MCF 10A (cell line): ENCODE results near the gene ZNF747. TPM values are rescaled to one million over a fixed set of nuclear protein-coding genes. Genes with fewer than 3 reads are reported as not detected.

Experiments
- Bru-seq: library from RNA; stranded (reverse); fragments of 400-500 nt; gene quantifications from one replicate; lab custom pipeline; 2021; lab: Mats Ljungman, UMichigan
- BruChase-seq, 2 experiments: library from RNA; stranded (reverse); fragments of 400-500 nt; gene quantifications; one replicate each; lab custom pipeline; 2021; lab: Mats Ljungman, UMichigan
- BruUV-seq: library from RNA; stranded (reverse); fragments of 400-500 nt; replicated peaks from 2 replicates; lab custom pipeline; 2021; lab: Mats Ljungman, UMichigan
- CTCF ChIA-PET: fragments of 300-600 bp; sonication (Branson Sonifier 250); formaldehyde crosslinking; extraction: SDS; loops from one replicate; lab custom pipeline; 2021; ENCODE audit warnings: antibody characterized with exemption, inconsistent platforms; lab: Yijun Ruan, JAX
- POLR2A ChIA-PET: fragments of 300-600, 350-650 bp; sonication (Branson Sonifier 250); formaldehyde crosslinking; extraction: SDS; loops from one replicate; lab custom pipeline; 2020; ENCODE audit warnings: antibody characterized with exemption, inconsistent platforms; lab: Yijun Ruan, JAX
- DNase-seq: peaks from one replicate; pipeline ENCODE4 v3.0.0-alpha.2; 2018; ENCODE audit not compliant: unreplicated experiment
- H3K27ac Mint-ChIP-seq: one replicate; pipeline ENCODE4 v1.8.0; 2022; ENCODE audit warnings: mild to moderate bottlenecking, low read depth, mixed read lengths; ENCODE audit not compliant: unreplicated experiment
- H3K27me3 Mint-ChIP-seq: one replicate; pipeline ENCODE4 v1.8.0; 2022; ENCODE audit warnings: mixed read lengths; ENCODE audit not compliant: insufficient read depth, unreplicated experiment
- H3K36me3 Mint-ChIP-seq: one replicate; pipeline ENCODE4 v1.8.0; 2022; ENCODE audit warnings: mild to moderate bottlenecking, moderate library complexity, mixed read lengths; ENCODE audit not compliant: insufficient read depth, unreplicated experiment
- H3K4me1 Mint-ChIP-seq: one replicate; pipeline ENCODE4 v1.8.0; 2022; ENCODE audit warnings: mixed read lengths; ENCODE audit not compliant: insufficient read depth, unreplicated experiment
- H3K4me3 Mint-ChIP-seq: one replicate; pipeline ENCODE4 v1.8.0; 2022; ENCODE audit warnings: mild to moderate bottlenecking, moderate library complexity, mixed read lengths; ENCODE audit not compliant: unreplicated experiment
- H3K9me3 Mint-ChIP-seq: one replicate; pipeline ENCODE4 v1.8.0; 2022; ENCODE audit warnings: mixed read lengths; ENCODE audit not compliant: unreplicated experiment
- intact Hi-C: fragments of 100-400 bp; cut with micrococcal nuclease; formaldehyde crosslinking; loops from 2 replicates; pipeline ENCODE4 v1.14.1; 2022
- long read RNA-seq: library from polyadenylated mRNA; stranded (forward); transcript quantifications from one replicate; pipeline ENCODE4 v2.0.0, GENCODE V29; 2022
- total RNA-seq: library from RNA; stranded (reverse); gene quantifications from 2 replicates; pipeline ENCODE4 v1.2.3, GENCODE V29; 2022
- TF ChIP-seq, protein P1 (sequence below): fragments of 200-600 bp; IDR thresholded peaks from one replicate; pipeline ENCODE4 v1.8.0; 2022; ENCODE audit warnings: antibody characterized with exemption, mild to moderate bottlenecking; ENCODE audit not compliant: unreplicated experiment

ZNF747 gene
- total RNA-seq (13.7 TPM in 2 replicates), Bru-seq, nascent RNA (percentile 75 among the genes with signal in this experiment), BruChase-seq, experiment 1, labeled RNA remaining after a 6-hour chase (percentile 84 among the genes with signal in this experiment), BruChase-seq, experiment 2, labeled RNA remaining after a 2-hour chase (percentile 88 among the genes with signal in this experiment)
- long read RNA-seq, transcript ZNF747-203 (3 exons, 1,511 nt): major isoform, 10 of 29 reads
- long read RNA-seq, transcript ZNF747-201 (2 exons, 3,936 nt): minor isoform, 8 of 29 reads
- long read RNA-seq, transcript ZNF747-202 (2 exons, 3,504 nt): minor isoform, 6 of 29 reads
- long read RNA-seq, partial matches to known transcripts: 0 of 29 reads
- long read RNA-seq, other reads (novel, unspliced or antisense): 5 of 29 reads

- Mint-ChIP-seq H3K36me3 (peaks cover 28% of the 10 kb centered on the region), H3K27ac (peak within 1 kb of the TSS; percentile 95), H3K4me3 (peak within 1 kb of the TSS; percentile 91), H3K27me3 (no peaks in the 10 kb centered on the region), H3K4me1 (peaks cover 6% of the 10 kb centered on the region), H3K9me3 (no peaks in the 10 kb centered on the region)
- CTCF ChIA-PET: interaction anchor here (0.6 to 3.4 kb wide), 14 partner anchors 9 to 366 kb away, joined by 3 to 28 read pairs (median 6); partner anchors contain the start of genes DCTPP1 and ZNF764
- DNase-seq: peak; percentile 86
- TSS peak; percentile 42 for BruUV-seq
- TF ChIP-seq, protein P1, sequence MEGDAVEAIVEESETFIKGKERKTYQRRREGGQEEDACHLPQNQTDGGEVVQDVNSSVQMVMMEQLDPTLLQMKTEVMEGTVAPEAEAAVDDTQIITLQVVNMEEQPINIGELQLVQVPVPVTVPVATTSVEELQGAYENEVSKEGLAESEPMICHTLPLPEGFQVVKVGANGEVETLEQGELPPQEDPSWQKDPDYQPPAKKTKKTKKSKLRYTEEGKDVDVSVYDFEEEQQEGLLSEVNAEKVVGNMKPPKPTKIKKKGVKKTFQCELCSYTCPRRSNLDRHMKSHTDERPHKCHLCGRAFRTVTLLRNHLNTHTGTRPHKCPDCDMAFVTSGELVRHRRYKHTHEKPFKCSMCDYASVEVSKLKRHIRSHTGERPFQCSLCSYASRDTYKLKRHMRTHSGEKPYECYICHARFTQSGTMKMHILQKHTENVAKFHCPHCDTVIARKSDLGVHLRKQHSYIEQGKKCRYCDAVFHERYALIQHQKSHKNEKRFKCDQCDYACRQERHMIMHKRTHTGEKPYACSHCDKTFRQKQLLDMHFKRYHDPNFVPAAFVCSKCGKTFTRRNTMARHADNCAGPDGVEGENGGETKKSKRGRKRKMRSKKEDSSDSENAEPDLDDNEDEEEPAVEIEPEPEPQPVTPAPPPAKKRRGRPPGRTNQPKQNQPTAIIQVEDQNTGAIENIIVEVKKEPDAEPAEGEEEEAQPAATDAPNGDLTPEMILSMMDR: no peak
- POLR2A ChIA-PET: interaction anchor here (0.5 to 3.5 kb wide), 28 partner anchors 8 to 163 kb away, joined by 3 to 104 read pairs (median 6); partner anchors contain the start of genes DCTPP1, FBRS, SEPHS2 and ZNF688
- intact Hi-C loops: loop anchor here (1.0 to 2.0 kb wide), 4 partner anchors 24 to 64 kb away; partner anchors contain the start of genes ZNF688, ZNF764 and ZNF785
These were observed at the start of gene ZNF747 for GRCh38 chr16:30534368-30535105. TSS of gene ZNF747 (minus strand) at chr16:30534858. CDS start at chr16:30534679, 179 bp downstream.

DNA sequence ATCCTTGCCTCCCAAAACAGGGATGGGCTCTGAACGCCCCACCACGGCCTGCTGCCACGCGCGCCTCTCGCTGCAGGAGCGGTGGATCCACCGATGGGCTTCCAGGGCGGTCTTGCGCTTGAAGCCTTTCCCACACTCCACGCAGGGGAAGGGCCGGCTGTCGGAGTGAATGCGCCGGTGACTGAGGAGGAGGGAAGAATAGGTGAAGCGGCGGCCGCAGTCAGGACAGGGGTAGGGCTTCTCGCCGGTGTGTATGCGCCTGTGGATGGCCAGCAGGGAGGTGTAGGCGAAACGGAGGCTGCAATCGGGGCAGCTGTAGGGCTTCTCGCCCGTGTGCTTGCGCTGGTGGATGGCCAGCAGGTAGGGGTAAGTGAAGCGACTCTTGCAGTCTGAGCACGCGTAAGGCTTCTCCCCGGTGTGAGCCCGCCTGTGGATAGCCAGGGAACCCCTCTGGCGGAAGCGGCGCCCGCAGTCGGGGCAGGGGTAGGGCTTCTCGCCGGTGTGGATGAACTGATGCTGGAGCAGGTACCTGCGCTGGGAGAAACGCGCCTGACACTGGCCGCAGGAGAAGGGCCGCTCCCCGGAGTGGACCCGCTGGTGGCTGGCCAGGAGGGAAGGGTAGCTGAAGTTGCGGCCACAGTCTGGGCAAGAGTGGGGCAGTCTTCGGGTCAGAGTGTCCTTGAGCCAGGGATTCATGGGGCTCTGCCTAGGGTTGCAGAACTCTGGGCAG, 48.1 kb upstream of the ZNF747 start:
- no TSS peak for BruUV-seq
- Mint-ChIP-seq H3K4me3 (no peak overlapping the region), H3K36me3 (peaks cover 36% of the 10 kb centered on the region), H3K9me3 (no peaks in the 10 kb centered on the region), H3K27me3 (no peaks in the 10 kb centered on the region), H3K4me1 (no peaks in the 10 kb centered on the region), H3K27ac (no peak overlapping the region)
- ChIA-PET CTCF (interaction anchor here (0.6 kb wide), 1 partner anchor 153 kb away, joined by 4 read pairs; the partner anchor contains the start of gene DCTPP1), POLR2A (no interaction called here)
- TF ChIP-seq, protein P1: no peak
- DNase-seq: no peak
- intact Hi-C loops: no loop called here

- ChIA-PET CTCF (interaction anchor here (0.6 kb wide), 2 partner anchors 40 to 497 kb away, joined by 3 to 4 read pairs; no protein-coding TSS in a partner anchor), POLR2A (no interaction called here)
These were observed 46.8 kb upstream of the ZNF747 start for GRCh38 chr16:30581457-30581856.

More at GRCh38 chr16:30581457-30581856, 46.8 kb upstream of the ZNF747 start:
- H3K36me3 Mint-ChIP-seq: peaks cover 36% of the 10 kb centered on the region
- no peaks in the 10 kb centered on the region for H3K27me3 Mint-ChIP-seq
- intact Hi-C loops: no loop called here
- TF ChIP-seq, protein P1: no peak
- no peaks in the 10 kb centered on the region for H3K9me3 Mint-ChIP-seq
- no peaks in the 10 kb centered on the region for H3K4me1 Mint-ChIP-seq
- H3K27ac Mint-ChIP-seq: no peak overlapping the region
- no peak overlapping the region for H3K4me3 Mint-ChIP-seq
- no peak for DNase-seq
- BruUV-seq: no TSS peak
